Cerebellar cortex (tissue), 1 donor: ENCODE results near the gene BPIFB3.
"Not testable (repeated sequence)": the region's sequence is repeated elsewhere in the genome, so short reads cannot be mapped to it uniquely, and the experiment has no call there.

Source experiments
- DNase-seq: peaks from one replicate; pipeline ENCODE4 v3.0.0-alpha.2; 2015; ENCODE audit warnings: low spot score

BPIFB3 gene

GRCh38 chr20:33030569-33030968, 23.1 kb upstream of the BPIFB3 start:
- no peak for DNase-seq

- no peak for DNase-seq
These were observed 22.2 kb upstream of the BPIFB3 start, which contains the start of gene BPIFB6 for GRCh38 chr20:33031531-33031930. BPIFB6 (plus strand) TSS chr20:33031648; CDS start chr20:33031648, 0 bp downstream.

- DNase-seq = no peak
These were observed 21.1 kb upstream of the BPIFB3 start for GRCh38 chr20:33032555-33032954.

GRCh38 chr20:33033381-33033780, 20.3 kb upstream of the BPIFB3 start:
- no peak for DNase-seq

- DNase-seq = no peak
These were observed 19.6 kb upstream of the BPIFB3 start for GRCh38 chr20:33034115-33034514.

- DNase-seq = no peak
These were observed 18.7 kb upstream of the BPIFB3 start for GRCh38 chr20:33034901-33035492.

GRCh38 chr20:33037456-33037855, 16.2 kb upstream of the BPIFB3 start:
- no peak for DNase-seq

- DNase-seq = no peak
These were observed 15.5 kb upstream of the BPIFB3 start for GRCh38 chr20:33038243-33038642.

GRCh38 chr20:33042430-33042829, 11.3 kb upstream of the BPIFB3 start:
- DNase-seq = no peak

GRCh38 chr20:33042983-33043730, 10.5 kb upstream of the BPIFB3 start:
- no peak for DNase-seq

- DNase-seq = no peak
These were observed 9.9 kb upstream of the BPIFB3 start for GRCh38 chr20:33043731-33044181.

GRCh38 chr20:33045129-33045721, 8.5 kb upstream of the BPIFB3 start:
- not testable (repeated sequence) for DNase-seq

- no peak for DNase-seq
These were observed 7.3 kb upstream of the BPIFB3 start for GRCh38 chr20:33046412-33046811.

GRCh38 chr20:33051333-33051732, 2.4 kb upstream of the BPIFB3 start:
- DNase-seq = no peak

GRCh38 chr20:33054381-33054780, 678 bp downstream of the BPIFB3 start:
- DNase-seq = no peak

- DNase-seq = no peak
These were observed 1.1 kb downstream of the BPIFB3 start for GRCh38 chr20:33054791-33055190.

GRCh38 chr20:33059136-33059535, 5.4 kb downstream of the BPIFB3 start:
- DNase-seq = no peak

GRCh38 chr20:33059741-33060390, 6.2 kb downstream of the BPIFB3 start:
- no peak for DNase-seq

GRCh38 chr20:33061658-33062028, 7.9 kb downstream of the BPIFB3 start:
- DNase-seq = no peak

GRCh38 chr20:33062105-33062824, 8.6 kb downstream of the BPIFB3 start:
- DNase-seq = no peak

- no peak for DNase-seq
These were observed 9.1 kb downstream of the BPIFB3 start for GRCh38 chr20:33062825-33063149.

GRCh38 chr20:33063271-33063670, 9.6 kb downstream of the BPIFB3 start:
- DNase-seq = no peak
